GM19324 (cell line): Measurements from ENCODE around the gene C2.

Experiments used
- ATAC-seq: cut with Tn5 transposase; IDR thresholded peaks from one replicate; pipeline ENCODE4 v1.9.1; 2021; ENCODE audit warnings: mild to moderate bottlenecking, moderate library complexity; ENCODE audit not compliant: unreplicated experiment, low FRiP score

Gene C2

GRCh38 chr6:31952890-31953289 is 25.4 kb downstream of the C2 start:
- ATAC-seq, result no peak

GRCh38 chr6:31954511-31954910 is 27.0 kb downstream of the C2 start:
- no peak for ATAC-seq

- ATAC-seq, result no peak
Measured at GRCh38 chr6:31956796-31957195, 29.3 kb downstream of the C2 start.

GRCh38 chr6:31958412-31958740 is 30.9 kb downstream of the C2 start:
- peak; percentile 2 for ATAC-seq

- peak; percentile 97 for ATAC-seq
Measured at GRCh38 chr6:31958741-31959739, 31.5 kb downstream of the C2 start, which contains the start of the genes NELFE and SKIC2. Gene NELFE, minus strand, starts transcription at chr6:31958971. Its CDS starts 525 bp downstream, at chr6:31958446. Gene SKIC2, plus strand, starts transcription at chr6:31959175. Its CDS starts 18 bp downstream, at chr6:31959193.

- no peak for ATAC-seq
Measured at GRCh38 chr6:31961616-31962015, 34.1 kb downstream of the C2 start.

GRCh38 chr6:31963921-31964320 is 36.4 kb downstream of the C2 start:
- no peak for ATAC-seq

GRCh38 chr6:31965700-31966099 is 38.2 kb downstream of the C2 start:
- ATAC-seq, result no peak

- ATAC-seq, result no peak
Measured at GRCh38 chr6:31966506-31966905, 39.0 kb downstream of the C2 start.

- no peak for ATAC-seq
Measured at GRCh38 chr6:31966997-31967925, 39.7 kb downstream of the C2 start.

- ATAC-seq, result no peak
Measured at GRCh38 chr6:31967926-31968320, 40.4 kb downstream of the C2 start.

GRCh38 chr6:31968326-31968725 is 40.8 kb downstream of the C2 start:
- ATAC-seq, result no peak

- no peak for ATAC-seq
Measured at GRCh38 chr6:31968791-31969711, 41.5 kb downstream of the C2 start.

- no peak for ATAC-seq
Measured at GRCh38 chr6:31969712-31970603, 42.4 kb downstream of the C2 start.

- ATAC-seq, result no peak
Measured at GRCh38 chr6:31970604-31971271, 43.2 kb downstream of the C2 start.

GRCh38 chr6:31971279-31971992 is 43.9 kb downstream of the C2 start:
- ATAC-seq, result no peak

- peak; percentile 95 for ATAC-seq
Measured at GRCh38 chr6:31971993-31972708, 44.6 kb downstream of the C2 start, which contains the start of gene DXO. Gene DXO, minus strand, starts transcription at chr6:31972138. Its CDS starts 463 bp downstream, at chr6:31971675.
